Epithelial cell of proximal tubule (primary cell): ENCODE results near the gene CEP162. TPM values are rescaled to one million over a fixed set of nuclear protein-coding genes. Genes with fewer than 3 reads are reported as not detected.
"Not testable (repeated sequence)": the region's sequence is repeated elsewhere in the genome, so short reads cannot be mapped to it uniquely, and the experiment has no call there.

ENCODE experiments used
- DNase-seq: peaks from one replicate; pipeline ENCODE4 v3.0.0-alpha.2; 2011; ENCODE audit warnings: low read depth
- H3K4me3 ChIP-seq: 2 replicates; pipeline ENCODE4 v1.5.1; 2011; ENCODE audit warnings: low read depth, mild to moderate bottlenecking, low read length
- CTCF ChIP-seq: conservative IDR thresholded peaks from 2 replicates; pipeline ENCODE4 v1.5.1; 2012; ENCODE audit warnings: low read depth, mild to moderate bottlenecking, low read length
- total RNA-seq: library from RNA; depleted of rRNA; stranded (reverse); fragments of >200 nt; gene quantifications from 2 replicates; pipeline ENCODE4 v1.2.3, GENCODE V29; 2015

Gene CEP162
- total RNA-seq, 1 donor from 2014 or later, result 5.4 TPM

DNA sequence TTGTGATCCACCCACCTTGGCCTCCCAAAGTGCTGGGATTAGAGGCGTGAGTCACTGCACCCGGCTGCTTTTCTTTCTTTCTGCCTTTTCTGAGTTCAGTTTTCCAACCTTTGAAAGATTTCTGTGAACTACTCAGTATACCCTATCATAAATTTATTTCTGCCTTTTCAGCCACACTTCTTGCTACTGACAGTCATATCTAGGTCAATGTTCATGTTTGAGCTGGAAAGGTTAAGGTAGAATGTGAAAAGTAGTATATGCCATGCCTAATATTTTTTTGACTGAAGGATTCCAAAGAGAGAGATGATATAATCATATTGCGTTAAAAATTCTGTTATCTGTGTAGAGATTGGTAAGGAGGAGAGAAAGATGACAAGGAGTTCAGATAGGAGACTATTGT is 25.9 kb upstream of the CEP162 start:
- no peak for DNase-seq
- no peak for TF ChIP-seq CTCF
- H3K4me3 ChIP-seq, result no peak overlapping the region

DNA sequence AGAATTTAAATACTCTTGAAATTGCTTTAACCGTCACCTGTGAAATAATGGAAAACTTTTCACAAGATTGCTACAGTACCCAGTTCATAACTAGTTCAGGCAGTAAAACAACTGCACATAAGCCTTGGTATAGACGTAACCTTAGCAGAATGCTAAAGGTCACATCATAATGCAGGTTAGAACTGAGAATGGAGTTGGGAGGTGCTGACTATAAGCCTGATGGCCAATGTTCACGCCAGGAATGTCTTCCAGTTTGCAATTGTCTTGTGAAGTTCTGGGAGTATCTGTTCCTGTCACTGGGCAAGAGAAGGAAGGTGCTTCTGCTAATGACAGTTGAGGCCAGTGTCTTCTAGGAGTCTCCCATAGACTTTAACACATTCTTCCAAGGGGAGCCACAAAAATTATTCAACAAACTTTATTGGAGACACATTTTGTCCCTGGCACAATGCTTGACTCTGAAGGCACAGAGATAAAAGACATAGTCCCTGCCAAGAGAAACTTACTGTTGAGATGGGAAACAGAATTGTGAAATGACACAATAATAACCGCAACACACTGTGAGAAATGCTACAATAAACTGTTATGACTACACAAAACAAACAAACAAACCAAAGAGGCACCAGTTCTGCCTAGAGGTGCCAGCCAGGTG is 24.6 kb upstream of the CEP162 start:
- TF ChIP-seq CTCF, result no peak
- no peak for DNase-seq

GRCh38 chr6:84249724-84250123 is 22.3 kb upstream of the CEP162 start:
- no peak for DNase-seq
- no peak overlapping the region for H3K4me3 ChIP-seq
- TF ChIP-seq CTCF, result no peak

More for the DNA sequence above, 24.6 kb upstream of the CEP162 start:
- H3K4me3 ChIP-seq, result no peak overlapping the region

- not testable (repeated sequence) for DNase-seq, H3K4me3 ChIP-seq
Observed at GRCh38 chr6:84244416-84245081, 17.1 kb upstream of the CEP162 start.

DNA sequence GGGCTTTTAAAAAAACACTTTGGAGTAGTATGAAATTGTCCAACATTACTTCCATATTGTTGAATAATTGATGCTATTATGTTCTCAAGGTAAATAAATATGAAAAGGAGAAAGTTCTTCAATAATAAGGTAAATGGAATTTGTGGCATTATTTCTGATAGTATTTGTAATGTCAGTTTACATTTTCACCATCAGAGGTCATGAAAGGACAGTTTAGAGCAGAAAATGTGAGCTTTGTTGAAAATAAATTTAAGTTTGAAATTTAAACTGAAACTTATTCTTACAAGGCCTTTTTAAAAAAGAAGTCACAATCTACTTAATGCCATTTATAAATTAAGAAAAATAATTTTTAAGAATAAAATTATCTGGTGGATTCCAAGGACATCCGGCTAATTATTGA is 15.8 kb upstream of the CEP162 start:
- no peak for DNase-seq
- H3K4me3 ChIP-seq, result no peak overlapping the region
- no peak for TF ChIP-seq CTCF

DNA sequence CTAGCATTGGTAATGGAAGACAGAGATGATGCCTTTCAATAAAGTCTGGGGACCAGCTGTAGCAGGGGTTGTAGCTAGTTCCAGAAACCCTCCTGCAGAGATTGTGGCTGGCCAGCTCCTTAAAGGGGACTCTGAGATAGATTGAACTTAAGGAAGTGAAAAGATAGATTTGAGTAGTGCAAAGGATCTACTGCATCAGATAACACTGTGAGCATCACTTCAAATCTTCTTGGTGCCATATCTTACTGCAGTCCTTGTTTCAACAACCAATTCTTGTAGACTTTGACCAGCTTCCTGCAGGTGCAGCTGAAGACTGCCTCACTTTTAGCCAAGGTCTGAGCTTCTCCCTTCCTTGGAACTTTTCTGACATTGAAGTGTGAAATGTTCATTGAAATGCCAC is 14.8 kb upstream of the CEP162 start:
- H3K4me3 ChIP-seq, result no peak overlapping the region
- no peak for TF ChIP-seq CTCF
- DNase-seq, result no peak

- TF ChIP-seq CTCF, result no peak
- peak overlapping the region; percentile 97 for H3K4me3 ChIP-seq
- DNase-seq, result no peak
Observed at GRCh38 chr6:84228198-84228543, 728 bp upstream of the CEP162 start.
